Measurements from ENCODE around the gene RHOXF1.
"Not testable (repeated sequence)": the region's sequence is repeated elsewhere in the genome, so short reads cannot be mapped to it uniquely, and the experiment has no call there.

Gene RHOXF1

GRCh38 chrX:120136128-120136527 is 20.4 kb upstream of the RHOXF1 start:
- no peak overlapping the region for H3K4me3 ChIP-seq (ENCODE audit: low read length)

GRCh38 chrX:120128306-120128846 is 12.7 kb upstream of the RHOXF1 start:
- H3K9ac ChIP-seq (ENCODE audit: low read depth, low read length); H3K9me3 ChIP-seq (replicated peaks; ENCODE audit: low read length); H3K27me3 ChIP-seq (ENCODE audit: control insufficient read depth, insufficient read depth, low read length): not testable (repeated sequence)

More at GRCh38 chrX:120136128-120136527, 20.4 kb upstream of the RHOXF1 start:
- Histone ChIP-seq H3K27me3 (ENCODE audit: control insufficient read depth, insufficient read depth, low read length) (peaks cover 3% of the 10 kb centered on the region), H3K9ac (ENCODE audit: low read depth, low read length) (no peak overlapping the region), H3K4me1 (ENCODE audit: control insufficient read depth, insufficient read depth, low read length) (no peaks in the 10 kb centered on the region), H3K36me3 (ENCODE audit: insufficient read depth, low read length) (no peaks in the 10 kb centered on the region), H3K4me2 (ENCODE audit: low read length) (no peak overlapping the region), H3K9me3 (replicated peaks; ENCODE audit: low read length) (no peaks in the 10 kb centered on the region)

GRCh38 chrX:120125444-120125843 is 9.7 kb upstream of the RHOXF1 start:
- Histone ChIP-seq H3K4me3 (ENCODE audit: low read length) (no peak overlapping the region), H3K4me1 (ENCODE audit: control insufficient read depth, insufficient read depth, low read length) (no peaks in the 10 kb centered on the region), H3K36me3 (ENCODE audit: insufficient read depth, low read length) (no peaks in the 10 kb centered on the region)

More at GRCh38 chrX:120128306-120128846, 12.7 kb upstream of the RHOXF1 start:
- H3K4me2 ChIP-seq (ENCODE audit: low read length); H3K36me3 ChIP-seq (ENCODE audit: insufficient read depth, low read length); H3K4me1 ChIP-seq (ENCODE audit: control insufficient read depth, insufficient read depth, low read length); H3K4me3 ChIP-seq (ENCODE audit: low read length): not testable (repeated sequence)

GRCh38 chrX:120120223-120120622 is 4.5 kb upstream of the RHOXF1 start:
- Histone ChIP-seq H3K9me3 (replicated peaks; ENCODE audit: low read length) (no peaks in the 10 kb centered on the region), H3K4me2 (ENCODE audit: low read length) (no peak overlapping the region), H3K9ac (ENCODE audit: low read depth, low read length) (no peak overlapping the region), H3K4me1 (ENCODE audit: control insufficient read depth, insufficient read depth, low read length) (no peaks in the 10 kb centered on the region), H3K36me3 (ENCODE audit: insufficient read depth, low read length) (no peaks in the 10 kb centered on the region), H3K27me3 (ENCODE audit: control insufficient read depth, insufficient read depth, low read length) (no peaks in the 10 kb centered on the region), H3K4me3 (ENCODE audit: low read length) (no peak overlapping the region)

More at GRCh38 chrX:120125444-120125843, 9.7 kb upstream of the RHOXF1 start:
- Histone ChIP-seq H3K9me3 (replicated peaks; ENCODE audit: low read length) (no peaks in the 10 kb centered on the region), H3K4me2 (ENCODE audit: low read length) (no peak overlapping the region), H3K9ac (ENCODE audit: low read depth, low read length) (no peak overlapping the region), H3K27me3 (ENCODE audit: control insufficient read depth, insufficient read depth, low read length) (no peaks in the 10 kb centered on the region)

GRCh38 chrX:120111611-120112010 is 4.1 kb downstream of the RHOXF1 start:
- H3K4me2 ChIP-seq (ENCODE audit: low read length): no peak overlapping the region
- no peaks in the 10 kb centered on the region for H3K36me3 ChIP-seq (ENCODE audit: insufficient read depth, low read length)
- H3K4me1 ChIP-seq (ENCODE audit: control insufficient read depth, insufficient read depth, low read length): peaks cover 3% of the 10 kb centered on the region
- no peak overlapping the region for H3K9ac ChIP-seq (ENCODE audit: low read depth, low read length)
- H3K4me3 ChIP-seq (ENCODE audit: low read length): no peak overlapping the region
- no peaks in the 10 kb centered on the region for H3K9me3 ChIP-seq (replicated peaks; ENCODE audit: low read length)
- H3K27me3 ChIP-seq (ENCODE audit: control insufficient read depth, insufficient read depth, low read length): peaks cover 3% of the 10 kb centered on the region

GRCh38 chrX:120109378-120109777 is 6.3 kb downstream of the RHOXF1 start:
- peaks cover 3% of the 10 kb centered on the region for H3K4me1 ChIP-seq (ENCODE audit: control insufficient read depth, insufficient read depth, low read length)
- no peak overlapping the region for H3K4me3 ChIP-seq (ENCODE audit: low read length)
- H3K9me3 ChIP-seq (replicated peaks; ENCODE audit: low read length): no peaks in the 10 kb centered on the region
- H3K36me3 ChIP-seq (ENCODE audit: insufficient read depth, low read length): no peaks in the 10 kb centered on the region
- peaks cover 3% of the 10 kb centered on the region for H3K27me3 ChIP-seq (ENCODE audit: control insufficient read depth, insufficient read depth, low read length)
- no peak overlapping the region for H3K4me2 ChIP-seq (ENCODE audit: low read length)
- no peak overlapping the region for H3K9ac ChIP-seq (ENCODE audit: low read depth, low read length)

GRCh38 chrX:120104707-120105106 is 11.0 kb downstream of the RHOXF1 start:
- H3K4me2 ChIP-seq (ENCODE audit: low read length); H3K36me3 ChIP-seq (ENCODE audit: insufficient read depth, low read length); H3K4me1 ChIP-seq (ENCODE audit: control insufficient read depth, insufficient read depth, low read length); H3K9me3 ChIP-seq (replicated peaks; ENCODE audit: low read length); H3K4me3 ChIP-seq (ENCODE audit: low read length); H3K27me3 ChIP-seq (ENCODE audit: control insufficient read depth, insufficient read depth, low read length); H3K9ac ChIP-seq (ENCODE audit: low read depth, low read length): not testable (repeated sequence)

- H3K27me3 ChIP-seq (ENCODE audit: control insufficient read depth, insufficient read depth, low read length); H3K36me3 ChIP-seq (ENCODE audit: insufficient read depth, low read length); H3K4me2 ChIP-seq (ENCODE audit: low read length); H3K4me3 ChIP-seq (ENCODE audit: low read length); H3K4me1 ChIP-seq (ENCODE audit: control insufficient read depth, insufficient read depth, low read length); H3K9me3 ChIP-seq (replicated peaks; ENCODE audit: low read length); H3K9ac ChIP-seq (ENCODE audit: low read depth, low read length): not testable (repeated sequence)
These were observed 14.7 kb downstream of the RHOXF1 start for GRCh38 chrX:120101057-120101456.

GRCh38 chrX:120090208-120090607 is 25.5 kb downstream of the RHOXF1 start:
- H3K36me3 ChIP-seq (ENCODE audit: insufficient read depth, low read length): no peaks in the 10 kb centered on the region
- no peak overlapping the region for H3K4me3 ChIP-seq (ENCODE audit: low read length)
- H3K27me3 ChIP-seq (ENCODE audit: control insufficient read depth, insufficient read depth, low read length): no peaks in the 10 kb centered on the region
- H3K4me1 ChIP-seq (ENCODE audit: control insufficient read depth, insufficient read depth, low read length): no peaks in the 10 kb centered on the region
- no peak overlapping the region for H3K4me2 ChIP-seq (ENCODE audit: low read length)
- no peak overlapping the region for H3K9ac ChIP-seq (ENCODE audit: low read depth, low read length)
- no peaks in the 10 kb centered on the region for H3K9me3 ChIP-seq (replicated peaks; ENCODE audit: low read length)

GRCh38 chrX:120087289-120088017 is 28.3 kb downstream of the RHOXF1 start:
- Histone ChIP-seq H3K4me1 (ENCODE audit: control insufficient read depth, insufficient read depth, low read length) (no peaks in the 10 kb centered on the region), H3K9me3 (replicated peaks; ENCODE audit: low read length) (no peaks in the 10 kb centered on the region), H3K4me3 (ENCODE audit: low read length) (no peak overlapping the region), H3K9ac (ENCODE audit: low read depth, low read length) (no peak overlapping the region), H3K27me3 (ENCODE audit: control insufficient read depth, insufficient read depth, low read length) (no peaks in the 10 kb centered on the region), H3K36me3 (ENCODE audit: insufficient read depth, low read length) (no peaks in the 10 kb centered on the region), H3K4me2 (ENCODE audit: low read length) (no peak overlapping the region)

GRCh38 chrX:120085553-120086185 is 30.0 kb downstream of the RHOXF1 start:
- not testable (repeated sequence) for H3K27me3 ChIP-seq (ENCODE audit: control insufficient read depth, insufficient read depth, low read length); H3K9ac ChIP-seq (ENCODE audit: low read depth, low read length); H3K4me3 ChIP-seq (ENCODE audit: low read length); H3K4me2 ChIP-seq (ENCODE audit: low read length); H3K9me3 ChIP-seq (replicated peaks; ENCODE audit: low read length); H3K4me1 ChIP-seq (ENCODE audit: control insufficient read depth, insufficient read depth, low read length); H3K36me3 ChIP-seq (ENCODE audit: insufficient read depth, low read length)

GRCh38 chrX:120077590-120077989 is 38.1 kb downstream of the RHOXF1 start, which contains the start of gene RHOXF2B:
RHOXF2B (minus strand) TSS chrX:120077690; CDS start chrX:120077552, 138 bp downstream.
- H3K4me2 ChIP-seq (ENCODE audit: low read length); H3K4me3 ChIP-seq (ENCODE audit: low read length); H3K9me3 ChIP-seq (replicated peaks; ENCODE audit: low read length); H3K4me1 ChIP-seq (ENCODE audit: control insufficient read depth, insufficient read depth, low read length); H3K36me3 ChIP-seq (ENCODE audit: insufficient read depth, low read length); H3K27me3 ChIP-seq (ENCODE audit: control insufficient read depth, insufficient read depth, low read length); H3K9ac ChIP-seq (ENCODE audit: low read depth, low read length): not testable (repeated sequence)

Data from skeletal muscle satellite cell (primary cell).